GM21423 (cell line): ENCODE measurements around the gene KCNAB2.

Source experiments
- ATAC-seq: cut with Tn5 transposase; IDR thresholded peaks from one replicate; pipeline ENCODE4 v1.9.1; 2021; ENCODE audit warnings: mild to moderate bottlenecking, moderate library complexity; ENCODE audit not compliant: unreplicated experiment

The KCNAB2 gene

GRCh38 chr1:6143395-6143794 is 97.7 kb downstream of the KCNAB2 start:
- ATAC-seq, result no peak

- ATAC-seq, result no peak
Observed at GRCh38 chr1:6144175-6144574, 98.5 kb downstream of the KCNAB2 start.

DNA sequence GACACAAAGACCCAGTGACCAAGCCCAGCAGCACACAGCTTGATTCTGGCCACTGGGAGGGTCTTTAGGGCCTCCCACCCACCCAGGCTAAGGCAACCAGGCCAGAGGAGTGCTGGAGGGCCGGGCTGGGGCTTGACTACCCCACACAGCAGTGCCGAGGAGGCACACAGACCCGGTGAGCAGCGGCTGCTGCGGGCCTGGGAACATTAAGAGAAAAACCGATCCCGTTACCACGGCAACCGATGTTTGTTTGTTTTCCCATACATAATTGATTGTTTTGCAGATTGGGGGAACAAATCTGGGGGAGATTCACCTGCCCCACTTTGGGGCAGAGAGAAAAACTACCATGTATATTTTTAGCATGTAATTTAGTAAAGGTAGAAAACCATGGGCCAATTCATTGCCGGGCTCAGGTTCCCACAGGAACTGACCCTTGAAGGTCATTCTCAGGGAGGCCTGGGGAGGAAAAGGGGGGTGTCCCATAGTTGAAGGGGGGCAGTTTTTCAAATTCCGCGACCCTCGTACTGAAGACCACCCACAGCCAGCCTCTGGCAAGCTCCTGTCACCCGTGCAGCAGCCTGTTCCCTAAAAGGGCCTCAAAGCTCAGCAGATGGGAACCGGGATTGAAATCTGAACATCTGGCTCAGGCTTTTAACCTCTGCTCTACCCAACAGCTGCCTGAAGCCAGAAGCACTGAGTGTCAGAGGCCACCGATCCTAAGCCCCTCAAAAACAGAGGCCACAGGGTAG is 99.1 kb downstream of the KCNAB2 start:
- ATAC-seq, result no peak

GRCh38 chr1:6145396-6145750 is 99.7 kb downstream of the KCNAB2 start:
- ATAC-seq, result no peak

- no peak for ATAC-seq
Observed at GRCh38 chr1:6145864-6146410, 100.2 kb downstream of the KCNAB2 start.

GRCh38 chr1:6148497-6149241 is 103.0 kb downstream of the KCNAB2 start:
- ATAC-seq, result no peak

DNA sequence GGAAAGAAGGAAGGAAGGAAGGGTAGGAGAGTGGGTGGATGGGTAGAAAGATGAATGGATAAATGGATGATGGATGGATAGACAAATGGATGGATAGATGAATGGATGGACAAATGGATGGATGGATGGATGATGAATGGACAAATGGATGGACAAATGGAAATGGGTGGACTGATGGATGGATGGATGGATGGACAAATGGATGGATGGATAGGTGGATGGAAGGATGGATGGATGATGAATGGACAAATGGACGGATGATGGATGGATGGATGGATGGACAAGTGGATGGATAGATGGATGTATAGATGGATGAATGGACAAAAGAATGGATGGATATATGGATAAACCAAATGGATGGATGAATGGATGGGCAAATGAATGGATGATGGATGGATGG is 103.9 kb downstream of the KCNAB2 start:
- ATAC-seq, result no peak

- ATAC-seq, result no peak
Observed at GRCh38 chr1:6150006-6150938, 104.6 kb downstream of the KCNAB2 start.
